K562 (cell line): ENCODE results near the gene OFD1. TPM values are rescaled to one million over a fixed set of nuclear protein-coding genes. Genes with fewer than 3 reads are reported as not detected.

Experiments
- ATAC-seq: fragments of 200-7000 bp; cut with Tn5 transposase; 3 replicates; pipeline ENCODE4 v1.9.1; 2020; ENCODE audit warnings: moderate library complexity
- BruUV-seq: library from RNA; stranded (reverse); fragments of 400-500 nt; replicated peaks from 2 replicates; lab custom pipeline; 2021; lab: Mats Ljungman, UMichigan
- CTCF ChIA-PET: fragments of 300-600 bp; formaldehyde crosslinking; extraction: SDS; loops from one replicate; lab custom pipeline; 2021; ENCODE audit warnings: low intra/inter-chr PET ratio; lab: Yijun Ruan, JAX
- POLR2A ChIA-PET: fragments of 300-600, 350-650 bp; sonication (Branson Sonifier 250); formaldehyde crosslinking; extraction: SDS; loops from one replicate; lab custom pipeline; 2021; ENCODE audit warnings: antibody characterized with exemption, inconsistent platforms; lab: Yijun Ruan, JAX
- DNase-seq, 4 experiments: peaks; one replicate each; pipeline versions ENCODE4 v3.0.0 to v3.0.0-alpha.2; 2011 to 2018; ENCODE audit warnings: low spot score in 3 of 4, mixed read lengths in 3 of 4; ENCODE audit errors: extremely low read depth in 1 of 4
- FAIRE-seq: peaks from 2 replicates; lab custom pipeline; 2011; peaks lifted over from hg19 to GRCh38; lab: Jason Lieb, UNC
- H2AFZ ChIP-seq: 2 replicates; pipeline ENCODE4 v1.6.0; 2011; ENCODE audit warnings: low read depth, low read length, control low read depth, inconsistent platforms
- H3K27ac ChIP-seq: fragments of 200-600 bp; 3 replicates; pipeline ENCODE4 v1.8.0; 2011; ENCODE audit warnings: low read depth, mild to moderate bottlenecking, control low read depth, inconsistent platforms, low read length, moderate library complexity, mixed read lengths; ENCODE audit errors: extremely low read depth
- H3K27me3 ChIP-seq, 2 experiments: fragments of 300-600 bp in 1 of 2; 2 replicates in 1 of 2; 3 replicates in 1 of 2; pipeline versions ENCODE4 v1.6.0 to v1.8.0; 2011; ENCODE audit warnings: inconsistent platforms in 2 of 2, low read length in 2 of 2, mild to moderate bottlenecking in 1 of 2, mixed read lengths in 1 of 2, moderate library complexity in 1 of 2; ENCODE audit not compliant: control insufficient read depth in 2 of 2, insufficient read depth in 2 of 2
- H3K36me3 ChIP-seq: fragments of 300-600 bp; 3 replicates; pipeline ENCODE4 v1.8.0; 2011; ENCODE audit warnings: mild to moderate bottlenecking, low read length, inconsistent platforms; ENCODE audit not compliant: control insufficient read depth, insufficient read depth
- H3K4me1 ChIP-seq, 2 experiments: fragments of 200-600 bp in 1 of 2; replicated peaks in 1 of 2; 2 replicates in 1 of 2; 3 replicates in 1 of 2; pipeline versions ENCODE4 v1.5.1 to v1.8.0; 2011; ENCODE audit warnings: inconsistent platforms in 2 of 2, low read length in 2 of 2, mild to moderate bottlenecking in 1 of 2, mixed read lengths in 1 of 2, moderate library complexity in 1 of 2; ENCODE audit not compliant: control insufficient read depth in 2 of 2, insufficient read depth in 2 of 2
- H3K4me2 ChIP-seq: 2 replicates; pipeline ENCODE4 v1.6.1; 2011; ENCODE audit warnings: low read length, control low read depth, inconsistent platforms, mixed read lengths; ENCODE audit not compliant: insufficient read depth
- H3K4me3 ChIP-seq: fragments of 200-600 bp; sonication (generic), shearing (Covaris generic); 2 replicates; pipeline ENCODE4 v1.5.1; 2016; ENCODE audit warnings: control low read depth, inconsistent platforms
- H3K79me2 ChIP-seq: fragments of 200-600 bp; 3 replicates; pipeline ENCODE4 v1.8.0; 2011; ENCODE audit warnings: low read length, inconsistent platforms; ENCODE audit not compliant: control insufficient read depth, insufficient read depth
- H3K9ac ChIP-seq, 2 experiments: 2 replicates each; pipeline versions ENCODE4 v1.6.0 to v1.6.1; 2011; ENCODE audit warnings: low read depth in 2 of 2, low read length in 2 of 2, control low read depth in 1 of 2, inconsistent platforms in 1 of 2, mild to moderate bottlenecking in 1 of 2, mixed read lengths in 1 of 2; ENCODE audit not compliant: insufficient read depth in 1 of 2
- H3K9me1 ChIP-seq: one replicate; pipeline ENCODE4 v1.6.0; 2011; ENCODE audit warnings: inconsistent platforms, mild to moderate bottlenecking, low read length, moderate library complexity; ENCODE audit not compliant: control insufficient read depth, insufficient read depth
- H3K9me3 ChIP-seq: replicated peaks from 2 replicates; pipeline ENCODE4 v1.5.1; 2011; ENCODE audit warnings: low read depth, low read length, inconsistent platforms; ENCODE audit not compliant: control insufficient read depth, insufficient read depth
- H4K20me1 ChIP-seq: replicated peaks from 2 replicates; pipeline ENCODE4 v1.6.1; 2011; ENCODE audit warnings: low read length, inconsistent platforms, mixed read lengths; ENCODE audit not compliant: control insufficient read depth, insufficient read depth
- BRD4 ChIP-seq: fragments of 200-600 bp; sonication (generic); IDR thresholded peaks from 2 replicates; pipeline ENCODE4 v1.6.1; 2017; ENCODE audit warnings: inconsistent platforms
- CXXC5 ChIP-seq: fragments of 250-450 bp; sonication (Bioruptor Pico); IDR thresholded peaks from 2 replicates; pipeline ENCODE4 v1.8.0; 2022; ENCODE audit warnings: inconsistent platforms, mild to moderate bottlenecking, moderate library complexity
- DMBX1 ChIP-seq: fragments of 250-450 bp; sonication (Bioruptor Pico); IDR thresholded peaks from 2 replicates; pipeline ENCODE4 v1.8.0; 2022; ENCODE audit warnings: inconsistent platforms, mild to moderate bottlenecking, moderate library complexity, borderline replicate concordance
- IRF9 ChIP-seq: fragments of 450-650 bp; IDR thresholded peaks from 2 replicates; pipeline ENCODE4 v1.6.1; 2016; ENCODE audit warnings: missing biosample characterization, missing genetic modification characterization
- ZBTB1 ChIP-seq: sonication (generic); formaldehyde crosslinking; IDR thresholded peaks from 2 replicates; pipeline ENCODE4 v1.8.1; 2023; ENCODE audit warnings: missing genetic modification reagents, low read depth, mild to moderate bottlenecking, borderline replicate concordance
- WGBS: fragments of 100-300 bp; shearing (Covaris generic); methylation state at CpG from one replicate; pipeline ENCODE4 v1.1.6; 2016; ENCODE audit warnings: low coverage, mixed read lengths; ENCODE audit not compliant: insufficient coverage; ENCODE audit errors: missing lambda C conversion rate; 5-methylcytosine and 5-hydroxymethylcytosine counted together
- in situ Hi-C: fragments of 300-500 bp; cut with MboI; formaldehyde crosslinking; loops from 4 replicates; pipeline ENCODE4 v1.15.0; 2018; ENCODE audit warnings: inconsistent platforms, mixed read lengths
- intact Hi-C: fragments of 100-400 bp; cut with micrococcal nuclease; formaldehyde crosslinking; loops from 2 replicates; pipeline ENCODE4 v1.14.2; 2022
- polyA plus RNA-seq, 8 experiments: library from polyadenylated mRNA; depleted of rRNA in 4 of 8; stranded (reverse) in 5 of 8; unstranded in 3 of 8; fragments of >200 nt; fragmentation: Nextera tagmentation in 2 of 8; fragmentation: Illumina TruSeq in 1 of 8; extraction: Ambion mirVana in 2 of 8; extraction: Trizol in 1 of 8; gene quantifications; 2 replicates each; pipeline versions ENCODE4 v1.2.1 to v1.2.3, GENCODE V29; 2011 to 2014; ENCODE audit warnings: inconsistent platforms in 1 of 8, missing spikeins in 1 of 8
- total RNA-seq, 7 experiments: library from RNA; depleted of rRNA in 6 of 7; stranded (reverse); fragments of >200 nt in 6 of 7; fragmentation: Illumina TruSeq in 2 of 7; extraction: Trizol in 2 of 7; gene quantifications; 2 replicates each; pipeline versions ENCODE4 v1.2.1 to v1.2.3, GENCODE V29; 2011 to 2021; ENCODE audit warnings: low replicate concordance in 1 of 7

The OFD1 gene
- total and polyA plus RNA-seq, 9 of the 15 experiments (the other 6 are each of a cell fraction or from before 2014, with no cell fraction given): 22.0 to 49.1 (median 30.2) TPM

DNA sequence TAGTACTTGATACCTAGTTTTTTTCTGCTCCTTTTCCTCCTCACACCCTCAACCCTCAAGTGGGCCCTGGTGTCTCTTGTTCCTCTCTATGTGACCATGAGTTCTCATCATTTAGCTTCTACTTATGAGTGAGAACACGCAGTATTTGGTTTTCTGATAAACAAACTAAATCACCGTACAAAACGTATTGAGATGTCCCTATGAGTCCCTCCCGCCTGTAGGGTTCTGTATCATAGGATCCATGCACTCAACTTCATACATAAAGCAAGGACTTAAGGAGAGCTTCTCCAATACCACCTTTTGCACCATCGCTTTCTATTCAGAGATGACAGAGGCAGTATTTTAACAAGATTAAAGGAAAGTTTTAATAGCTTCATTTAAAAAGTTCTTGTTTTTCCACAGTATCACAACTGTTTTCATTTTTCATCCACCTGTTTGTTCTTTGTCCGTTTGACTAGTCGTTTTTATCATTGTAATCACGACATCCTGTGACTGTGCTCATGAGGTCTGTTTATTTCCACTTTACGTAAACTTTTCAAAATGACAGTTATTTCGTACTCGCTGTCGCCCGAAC, 46.1 kb upstream of the OFD1 start:
- DNase-seq (peak in 2 of 4 experiments; percentile 18 to 26), ATAC-seq (peak; percentile 27), FAIRE-seq (peak; percentile 66)
- Histone ChIP-seq H4K20me1 (peaks cover 10% of the 10 kb centered on the region; the same call in 1 of the 2 replicates), H3K9ac (peak overlapping the region; percentile 92), H3K36me3 (no peaks in the 10 kb centered on the region), H3K4me1 (peaks cover 6 to 21% of the 10 kb centered on the region in 2 experiments; a peak in 2 of 5 replicates), H3K27me3 (no peaks in the 10 kb centered on the region), H3K9me3 (no peaks in the 10 kb centered on the region), H3K4me3 (peak overlapping the region; percentile 95), H3K4me2 (peak overlapping the region; percentile 89), H3K79me2 (peaks cover 43% of the 10 kb centered on the region), H3K27ac (peak overlapping the region; percentile 93), H3K9me1 (no peaks in the 10 kb centered on the region), H2AFZ (peak overlapping the region; percentile 97)
- in situ Hi-C loops (no loop called here), intact Hi-C loops (no loop called here)
- CTCF ChIA-PET: no interaction called here
- POLR2A ChIA-PET: interaction anchor here (0.7 to 1.9 kb wide), 3 partner anchors 9 to 177 kb away, joined by 4 to 8 read pairs (median 6); no protein-coding TSS in a partner anchor
- BruUV-seq: TSS peak; percentile 88
- TF ChIP-seq CXXC5 (CRISPR knock-in tag): 0 out of 2 replicates have a peak, but pooled peaks have one; percentile 19
- TF ChIP-seq BRD4: no peak
- no peak for TF ChIP-seq ZBTB1
- TF ChIP-seq IRF9 (tag): no peak
- no peak for TF ChIP-seq DMBX1 (CRISPR knock-in tag)
- WGBS: 2% methylated on average over 13 of the region's 13 CpGs
